Esophagus squamous epithelium (tissue), 4 donors: Measurements from ENCODE around the gene USP17L28.
"Not testable (repeated sequence)": the region's sequence is repeated elsewhere in the genome, so short reads cannot be mapped to it uniquely, and the experiment has no call there.

Experiments used
- CTCF ChIP-seq, 6 experiments: fragments of 450-650 bp in 4 of 6; fragments of 200-600 bp in 2 of 6; sonication (generic) in 2 of 6; IDR thresholded peaks; one replicate each; pipeline ENCODE4 v1.5.1; 2016 to 2019; ENCODE audit warnings: antibody characterized with exemption in 6 of 6, mild to moderate bottlenecking in 4 of 6, moderate library complexity in 4 of 6
- POLR2A ChIP-seq, 4 donors: fragments of 450-650 bp; IDR thresholded peaks; one replicate each; pipeline ENCODE4 v1.6.1; 2017; ENCODE audit warnings: antibody characterized with exemption in 4 of 4, mild to moderate bottlenecking in 4 of 4, moderate library complexity in 3 of 4

DNA sequence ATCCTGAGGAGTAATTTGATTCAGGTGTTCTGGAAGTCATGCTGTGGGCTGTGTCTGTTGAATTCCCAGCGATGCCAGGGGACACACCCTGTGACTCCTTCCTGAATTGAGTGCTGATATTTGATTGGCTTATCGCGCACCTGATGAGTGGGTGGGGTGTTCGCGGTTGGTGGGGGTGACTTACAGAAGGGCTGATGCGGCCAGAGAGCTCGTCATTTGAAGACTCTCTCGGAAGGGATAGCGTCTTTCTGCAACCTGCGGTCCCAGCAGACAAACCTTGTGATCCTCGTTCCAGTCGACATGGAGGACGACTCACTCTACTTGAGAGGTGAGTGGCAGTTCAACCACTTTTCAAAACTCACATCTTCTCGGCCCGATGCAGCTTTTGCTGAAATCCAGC lies 4.8 kb upstream of the USP17L28 start, which contains the start of gene USP17L27:
- TF ChIP-seq CTCF, POLR2A (IDR thresholded peaks at IDR 0.05): not testable (repeated sequence)
